ENCODE data around the gene MCM7.
A peak's percentile ranks its signal among the peaks of the same experiment; 100 is the strongest.

Gene MCM7

GRCh38 chr7:100093054-100093453 lies 8.1 kb downstream of the MCM7 start:
- no peak for DNase-seq

GRCh38 chr7:100091411-100092181 lies 9.6 kb downstream of the MCM7 start:
- DNase-seq: no peak

GRCh38 chr7:100090527-100091410 lies 10.4 kb downstream of the MCM7 start:
- no peak for DNase-seq

GRCh38 chr7:100089458-100090196 lies 11.6 kb downstream of the MCM7 start:
- no peak for DNase-seq

GRCh38 chr7:100088621-100089457 lies 12.4 kb downstream of the MCM7 start, which contains the start of gene COPS6:
TSS of gene COPS6 (plus strand) at chr7:100088969. CDS start at chr7:100088991, 22 bp downstream.
- DNase-seq: peak; percentile 89

GRCh38 chr7:100088095-100088620 lies 13.0 kb downstream of the MCM7 start:
- no peak for DNase-seq

- no peak for DNase-seq
Measured at GRCh38 chr7:100087055-100087750, 14.0 kb downstream of the MCM7 start.

- no peak for DNase-seq
Measured at GRCh38 chr7:100085515-100085914, 15.7 kb downstream of the MCM7 start.

GRCh38 chr7:100082978-100083377 lies 18.2 kb downstream of the MCM7 start:
- DNase-seq: no peak

- peak; percentile 99 for DNase-seq
Measured at GRCh38 chr7:100081535-100082102, 19.6 kb downstream of the MCM7 start, which contains the start of gene ZNF3. TSS of gene ZNF3 (minus strand) at chr7:100081723. CDS start at chr7:100077357, 4,366 bp downstream.

GRCh38 chr7:100080907-100081534 lies 20.2 kb downstream of the MCM7 start:
- no peak for DNase-seq

GRCh38 chr7:100079024-100079560 lies 22.1 kb downstream of the MCM7 start:
- no peak for DNase-seq

GRCh38 chr7:100077205-100077604 lies 24.0 kb downstream of the MCM7 start:
- DNase-seq: no peak

GRCh38 chr7:100075418-100075817 lies 25.8 kb downstream of the MCM7 start:
- no peak for DNase-seq

GRCh38 chr7:100074841-100075240 lies 26.4 kb downstream of the MCM7 start:
- DNase-seq: no peak

GRCh38 chr7:100072462-100072861 lies 28.7 kb downstream of the MCM7 start:
- no peak for DNase-seq

- no peak for DNase-seq
Measured at GRCh38 chr7:100071018-100071723, 30.0 kb downstream of the MCM7 start.

- no peak for DNase-seq
Measured at GRCh38 chr7:100069991-100070390, 31.2 kb downstream of the MCM7 start.

- DNase-seq: no peak
Measured at GRCh38 chr7:100066953-100067352, 34.2 kb downstream of the MCM7 start.
